Cardiac fibroblast (primary cell): Measurements from ENCODE around the gene RFX2.

Source experiments
- DNase-seq, 2 donors: peaks; one replicate each; pipeline versions ENCODE4 v3.0.0 to v3.0.0-alpha.2; 2010; ENCODE audit warnings: low read depth in 2 of 2
- H3K4me3 ChIP-seq, 2 donors: replicated peaks in 1 of 2; 1 replicate in 1 of 2; 2 replicates in 1 of 2; pipeline ENCODE4 v1.5.1; 2011; ENCODE audit warnings: low read depth in 2 of 2, low read length in 2 of 2, mild to moderate bottlenecking in 2 of 2, moderate library complexity in 1 of 2
- TF ChIP-seq, protein P1 (sequence below): IDR thresholded peaks from one replicate; pipeline ENCODE4 v1.5.1; 2011; ENCODE audit warnings: low read depth, mild to moderate bottlenecking, low read length, inconsistent platforms

The RFX2 gene

DNA sequence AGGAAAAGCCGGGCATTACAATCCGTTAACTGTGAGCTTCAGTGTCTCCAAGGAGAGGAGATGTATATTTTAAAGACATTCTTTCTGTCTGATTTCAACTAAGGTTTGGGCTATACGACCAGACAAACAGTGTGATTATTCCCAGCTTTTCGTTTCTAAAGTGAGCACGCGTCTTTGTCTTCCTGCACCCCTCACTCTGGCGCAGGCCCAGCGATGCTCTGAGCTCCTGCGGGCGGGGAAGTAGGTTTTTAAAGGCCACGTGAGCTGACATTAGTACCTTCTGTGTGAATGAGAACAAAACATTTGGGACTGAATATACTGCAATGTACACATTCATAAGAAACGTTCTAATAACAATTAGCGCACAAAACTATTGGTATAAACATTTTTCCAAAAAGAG, 117.1 kb downstream of the RFX2 start:
- no peak for DNase-seq
- TF ChIP-seq, protein P1, sequence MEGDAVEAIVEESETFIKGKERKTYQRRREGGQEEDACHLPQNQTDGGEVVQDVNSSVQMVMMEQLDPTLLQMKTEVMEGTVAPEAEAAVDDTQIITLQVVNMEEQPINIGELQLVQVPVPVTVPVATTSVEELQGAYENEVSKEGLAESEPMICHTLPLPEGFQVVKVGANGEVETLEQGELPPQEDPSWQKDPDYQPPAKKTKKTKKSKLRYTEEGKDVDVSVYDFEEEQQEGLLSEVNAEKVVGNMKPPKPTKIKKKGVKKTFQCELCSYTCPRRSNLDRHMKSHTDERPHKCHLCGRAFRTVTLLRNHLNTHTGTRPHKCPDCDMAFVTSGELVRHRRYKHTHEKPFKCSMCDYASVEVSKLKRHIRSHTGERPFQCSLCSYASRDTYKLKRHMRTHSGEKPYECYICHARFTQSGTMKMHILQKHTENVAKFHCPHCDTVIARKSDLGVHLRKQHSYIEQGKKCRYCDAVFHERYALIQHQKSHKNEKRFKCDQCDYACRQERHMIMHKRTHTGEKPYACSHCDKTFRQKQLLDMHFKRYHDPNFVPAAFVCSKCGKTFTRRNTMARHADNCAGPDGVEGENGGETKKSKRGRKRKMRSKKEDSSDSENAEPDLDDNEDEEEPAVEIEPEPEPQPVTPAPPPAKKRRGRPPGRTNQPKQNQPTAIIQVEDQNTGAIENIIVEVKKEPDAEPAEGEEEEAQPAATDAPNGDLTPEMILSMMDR, result no peak
- no peak overlapping the region for H3K4me3 ChIP-seq

DNA sequence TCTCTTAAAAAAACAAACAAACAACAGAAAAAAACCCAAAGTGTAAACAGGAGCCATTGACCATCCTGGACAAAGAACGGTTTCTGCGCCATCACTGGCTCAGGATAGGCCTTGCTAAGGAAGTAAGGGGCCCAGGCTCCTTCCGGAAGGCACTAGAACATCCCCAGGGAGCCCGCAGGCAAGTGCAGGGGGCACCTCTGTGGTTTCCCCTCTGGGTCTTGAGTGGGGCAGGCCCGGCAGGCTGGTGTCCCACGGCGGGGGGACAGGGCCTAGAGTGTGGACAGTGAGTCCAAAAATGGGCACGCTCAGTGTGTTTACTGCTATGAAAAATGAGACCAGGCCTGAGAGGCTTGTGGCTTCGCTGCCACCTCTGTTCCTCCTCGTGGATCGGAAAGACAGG, 117.5 kb downstream of the RFX2 start:
- TF ChIP-seq, protein P1, result no peak
- no peak for DNase-seq
- H3K4me3 ChIP-seq, result no peak overlapping the region

GRCh38 chr19:5991244-5991838, 119.0 kb downstream of the RFX2 start:
- H3K4me3 ChIP-seq, result no peak overlapping the region
- TF ChIP-seq, protein P1, result no peak
- no peak for DNase-seq

DNA sequence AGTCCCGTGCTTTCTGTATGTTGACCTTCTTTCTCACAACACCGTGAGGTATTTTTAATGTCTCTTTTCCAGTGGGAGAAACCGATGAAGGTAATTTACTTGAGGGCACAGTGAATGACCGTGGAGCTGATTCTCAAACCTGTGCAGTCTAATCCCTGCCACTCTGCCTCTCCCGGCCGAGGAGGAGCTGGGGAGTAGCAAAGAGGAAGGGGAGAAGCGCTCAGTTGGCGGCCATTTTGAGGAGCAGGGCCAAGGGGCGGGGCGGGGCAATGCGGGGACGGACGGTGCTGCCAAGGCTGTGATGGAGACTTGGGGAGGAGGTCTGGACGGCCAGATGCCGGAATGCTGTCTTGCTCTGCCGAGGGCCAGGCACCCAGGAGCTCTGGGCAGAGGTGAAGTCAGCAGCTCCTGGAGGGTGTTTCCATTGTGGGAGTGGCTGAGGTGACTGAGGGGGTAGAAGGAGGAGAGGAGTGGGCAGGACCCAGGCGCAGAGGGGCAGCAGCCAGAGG, 120.0 kb downstream of the RFX2 start:
- TF ChIP-seq, protein P1, result no peak
- no peak overlapping the region for H3K4me3 ChIP-seq
- DNase-seq, result no peak

DNA sequence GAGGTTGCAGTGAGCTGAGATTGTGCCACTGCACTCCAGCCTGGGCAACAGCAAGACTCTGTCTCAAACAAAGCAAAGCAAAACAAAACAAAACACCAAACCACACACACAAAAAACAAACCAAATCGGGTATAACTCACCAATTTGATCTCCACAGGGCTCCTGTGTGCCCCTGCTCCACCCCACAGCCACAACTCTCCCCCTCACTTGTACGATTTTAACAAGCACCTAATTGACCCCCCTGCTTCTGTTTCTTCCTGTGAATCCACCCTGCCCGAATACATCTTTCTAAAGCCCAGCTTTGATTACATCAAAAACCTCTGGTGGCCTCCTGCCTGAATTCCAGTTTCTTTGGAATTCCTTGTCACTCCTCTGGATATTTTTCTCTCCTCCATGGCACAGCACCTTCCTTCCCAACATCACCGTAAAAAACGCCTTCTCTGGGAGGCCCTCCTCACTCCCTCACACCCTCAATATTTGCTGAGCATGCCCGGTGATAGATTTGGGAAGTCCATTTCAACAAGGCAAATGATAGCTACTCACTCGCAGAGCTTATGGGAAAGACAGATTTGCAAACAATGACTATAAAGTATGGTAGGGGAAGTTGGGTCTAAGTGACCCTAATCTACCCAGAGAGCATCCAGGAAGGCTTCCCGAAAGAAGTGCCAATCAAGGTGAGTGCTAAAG, 120.8 kb downstream of the RFX2 start:
- TF ChIP-seq, protein P1, result no peak
- DNase-seq, result no peak
- H3K4me3 ChIP-seq, result no peak overlapping the region

GRCh38 chr19:5988517-5989387, 121.5 kb downstream of the RFX2 start:
- H3K4me3 ChIP-seq, result no peak overlapping the region
- DNase-seq, result peak in 1 of 2 donors; percentile 22
- TF ChIP-seq, protein P1, result no peak
